ENCODE results near the gene MTUS2.

GRCh38 chr13:29160862-29161261 lies 340.7 kb downstream of the MTUS2 start:
- TF ChIP-seq, protein P1, sequence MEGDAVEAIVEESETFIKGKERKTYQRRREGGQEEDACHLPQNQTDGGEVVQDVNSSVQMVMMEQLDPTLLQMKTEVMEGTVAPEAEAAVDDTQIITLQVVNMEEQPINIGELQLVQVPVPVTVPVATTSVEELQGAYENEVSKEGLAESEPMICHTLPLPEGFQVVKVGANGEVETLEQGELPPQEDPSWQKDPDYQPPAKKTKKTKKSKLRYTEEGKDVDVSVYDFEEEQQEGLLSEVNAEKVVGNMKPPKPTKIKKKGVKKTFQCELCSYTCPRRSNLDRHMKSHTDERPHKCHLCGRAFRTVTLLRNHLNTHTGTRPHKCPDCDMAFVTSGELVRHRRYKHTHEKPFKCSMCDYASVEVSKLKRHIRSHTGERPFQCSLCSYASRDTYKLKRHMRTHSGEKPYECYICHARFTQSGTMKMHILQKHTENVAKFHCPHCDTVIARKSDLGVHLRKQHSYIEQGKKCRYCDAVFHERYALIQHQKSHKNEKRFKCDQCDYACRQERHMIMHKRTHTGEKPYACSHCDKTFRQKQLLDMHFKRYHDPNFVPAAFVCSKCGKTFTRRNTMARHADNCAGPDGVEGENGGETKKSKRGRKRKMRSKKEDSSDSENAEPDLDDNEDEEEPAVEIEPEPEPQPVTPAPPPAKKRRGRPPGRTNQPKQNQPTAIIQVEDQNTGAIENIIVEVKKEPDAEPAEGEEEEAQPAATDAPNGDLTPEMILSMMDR (IDR thresholded peaks at IDR 0.05) = no peak
- no peak for TF ChIP-seq POLR2AphosphoS5 (IDR thresholded peaks at IDR 0.05)
